HepG2 (cell line): Measurements from ENCODE around the gene MYL11. TPM values are rescaled to one million over a fixed set of nuclear protein-coding genes. Genes with fewer than 3 reads are reported as not detected.
A peak's percentile ranks its signal among the peaks of the same experiment; 100 is the strongest.

Experiments
- ARID3A ChIP-seq: IDR thresholded peaks from 2 replicates; pipeline ENCODE4 v1.6.1; 2012; ENCODE audit warnings: low read depth, low read length, improper control_type of control experiment
- ELF4 ChIP-seq: sonication (generic); formaldehyde crosslinking; IDR thresholded peaks from 2 replicates; pipeline ENCODE4 v1.5.0; 2020; ENCODE audit warnings: missing genetic modification reagents, mild to moderate bottlenecking, moderate library complexity, borderline replicate concordance
- ELK4 ChIP-seq: sonication (generic); formaldehyde crosslinking; IDR thresholded peaks from 2 replicates; pipeline ENCODE4 v1.9.0; 2021; ENCODE audit warnings: missing genetic modification reagents, borderline replicate concordance
- ESRRA ChIP-seq: sonication (generic); formaldehyde crosslinking; IDR thresholded peaks from 2 replicates; pipeline ENCODE4 v1.5.1; 2020; ENCODE audit warnings: mild to moderate bottlenecking, low read depth, missing genetic modification reagents
- FOXJ3 ChIP-seq: sonication (generic); formaldehyde crosslinking; IDR thresholded peaks from 2 replicates; pipeline ENCODE4 v1.4.0; 2020; ENCODE audit warnings: missing genetic modification reagents, mild to moderate bottlenecking, borderline replicate concordance
- GTF3A ChIP-seq: sonication (generic); formaldehyde crosslinking; conservative IDR thresholded peaks from 2 replicates; pipeline ENCODE4 v1.4.0; 2020; ENCODE audit warnings: mild to moderate bottlenecking, missing genetic modification reagents
- MEIS2 ChIP-seq: sonication (generic); formaldehyde crosslinking; IDR thresholded peaks from 2 replicates; pipeline ENCODE4 v1.9.0; 2021; ENCODE audit warnings: mild to moderate bottlenecking, missing genetic modification reagents
- RBM39 ChIP-seq: fragments of 200-400 bp; formaldehyde crosslinking; IDR thresholded peaks from one replicate; pipeline ENCODE4 v1.6.1; 2018; ENCODE audit warnings: antibody characterized with exemption, mild to moderate bottlenecking, low read depth, low read length; ENCODE audit not compliant: poor library complexity, severe bottlenecking
- XBP1 ChIP-seq: sonication (generic); formaldehyde crosslinking; IDR thresholded peaks from 2 replicates; pipeline ENCODE4 v1.5.0; 2020; ENCODE audit warnings: missing genetic modification reagents
- ZBTB25 ChIP-seq: IDR thresholded peaks from 2 replicates; pipeline ENCODE4 v1.6.1; 2018; ENCODE audit warnings: missing genetic modification reagents
- ZFY ChIP-seq: sonication (generic); formaldehyde crosslinking; IDR thresholded peaks from 2 replicates; pipeline ENCODE4 v1.4.0; 2020; ENCODE audit warnings: missing genetic modification reagents
- ZNF34 ChIP-seq: sonication (generic); formaldehyde crosslinking; IDR thresholded peaks from 2 replicates; pipeline ENCODE4 v1.4.0; 2020; ENCODE audit warnings: mild to moderate bottlenecking, missing genetic modification reagents, borderline replicate concordance
- ZNF430 ChIP-seq: sonication (generic); formaldehyde crosslinking; IDR thresholded peaks from 2 replicates; pipeline ENCODE4 v1.9.0; 2021; ENCODE audit warnings: mild to moderate bottlenecking, missing genetic modification reagents
- ZNF674 ChIP-seq: sonication (generic); formaldehyde crosslinking; IDR thresholded peaks from 2 replicates; pipeline ENCODE4 v1.5.0; 2020; ENCODE audit warnings: low read depth, mild to moderate bottlenecking, missing genetic modification reagents
- ZNF746 ChIP-seq: sonication (generic); formaldehyde crosslinking; IDR thresholded peaks from 2 replicates; pipeline ENCODE4 v1.8.0; 2022; ENCODE audit warnings: mild to moderate bottlenecking, missing genetic modification reagents
- polyA plus RNA-seq, 8 experiments: library from polyadenylated mRNA; depleted of rRNA in 3 of 8; stranded (reverse) in 7 of 8; unstranded in 1 of 8; fragments of >200 nt; fragmentation: Illumina TruSeq in 4 of 8; extraction: Trizol in 4 of 8; gene quantifications; 2 replicates each; pipeline versions ENCODE4 v1.2.1 to v1.2.3, GENCODE V29; 2011 to 2016; ENCODE audit warnings: low read depth in 4 of 8, missing spikeins in 1 of 8, mixed read lengths in 1 of 8; ENCODE audit not compliant: insufficient read depth in 1 of 8
- total RNA-seq, 5 experiments: library from RNA; depleted of rRNA; stranded (reverse); fragments of >200 nt; fragmentation: Illumina TruSeq; extraction: Trizol; gene quantifications; 2 replicates each; pipeline ENCODE4 v1.2.3, GENCODE V29; 2016; ENCODE audit warnings: low read depth in 1 of 5
- TF ChIP-seq, protein P1 (sequence below): sonication (generic); formaldehyde crosslinking; IDR thresholded peaks from 2 replicates; pipeline ENCODE4 v1.4.0; 2020; ENCODE audit warnings: missing genetic modification reagents
- TF ChIP-seq, protein P2 (sequence below): sonication (generic); formaldehyde crosslinking; conservative IDR thresholded peaks from 2 replicates; pipeline ENCODE4 v1.4.0; 2020; ENCODE audit warnings: missing genetic modification reagents

The MYL11 gene
- total and polyA plus RNA-seq, 2 of the 13 experiments (the other 11 are each of a cell fraction or from before 2014, with no cell fraction given): not detected

DNA sequence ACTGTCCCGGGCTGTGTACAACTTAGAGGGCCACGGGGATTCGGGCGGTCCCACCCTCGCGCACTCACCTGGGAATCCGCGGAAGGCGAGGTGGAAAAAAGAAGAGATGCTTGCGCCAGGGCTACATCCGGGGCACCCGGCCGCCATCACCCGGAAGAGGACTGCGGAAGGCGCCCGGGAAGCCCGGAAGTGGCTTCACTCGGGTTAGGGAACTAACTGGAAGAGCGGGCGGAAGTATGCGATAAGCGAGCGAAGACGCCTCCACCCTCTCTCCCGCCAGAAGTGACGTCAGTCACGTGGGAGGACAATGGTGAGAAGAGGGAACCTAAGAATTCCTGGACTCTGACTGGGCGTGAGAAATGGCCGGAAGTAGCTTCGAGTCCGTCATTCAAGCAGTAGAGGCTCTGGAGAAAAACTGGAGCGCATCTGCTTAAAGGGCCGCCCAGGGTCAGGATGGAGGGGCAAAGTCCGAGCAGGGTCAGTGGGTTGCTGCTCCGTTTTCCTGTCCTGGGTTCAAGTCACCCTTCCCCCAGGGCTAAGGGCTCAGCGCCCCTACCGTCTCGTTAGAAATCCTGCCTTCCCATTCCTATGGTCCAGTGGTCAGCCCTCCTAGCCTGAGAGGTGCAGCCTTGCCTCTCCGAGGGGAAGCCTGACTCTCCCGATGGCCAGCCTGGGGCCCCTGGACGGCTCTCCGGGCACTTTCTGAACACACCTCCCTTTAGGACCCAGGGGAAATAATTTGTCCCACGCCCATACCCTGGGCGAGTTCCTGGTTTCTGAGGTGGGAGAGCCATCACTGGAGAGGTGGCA is 19.3 kb upstream of the MYL11 start, which contains the start of gene CD2BP2 (continued):
- peak; percentile 96; the same call in 1 of the 2 replicates for TF ChIP-seq ZNF674 (CRISPR knock-in tag)
- TF ChIP-seq, protein P1, sequence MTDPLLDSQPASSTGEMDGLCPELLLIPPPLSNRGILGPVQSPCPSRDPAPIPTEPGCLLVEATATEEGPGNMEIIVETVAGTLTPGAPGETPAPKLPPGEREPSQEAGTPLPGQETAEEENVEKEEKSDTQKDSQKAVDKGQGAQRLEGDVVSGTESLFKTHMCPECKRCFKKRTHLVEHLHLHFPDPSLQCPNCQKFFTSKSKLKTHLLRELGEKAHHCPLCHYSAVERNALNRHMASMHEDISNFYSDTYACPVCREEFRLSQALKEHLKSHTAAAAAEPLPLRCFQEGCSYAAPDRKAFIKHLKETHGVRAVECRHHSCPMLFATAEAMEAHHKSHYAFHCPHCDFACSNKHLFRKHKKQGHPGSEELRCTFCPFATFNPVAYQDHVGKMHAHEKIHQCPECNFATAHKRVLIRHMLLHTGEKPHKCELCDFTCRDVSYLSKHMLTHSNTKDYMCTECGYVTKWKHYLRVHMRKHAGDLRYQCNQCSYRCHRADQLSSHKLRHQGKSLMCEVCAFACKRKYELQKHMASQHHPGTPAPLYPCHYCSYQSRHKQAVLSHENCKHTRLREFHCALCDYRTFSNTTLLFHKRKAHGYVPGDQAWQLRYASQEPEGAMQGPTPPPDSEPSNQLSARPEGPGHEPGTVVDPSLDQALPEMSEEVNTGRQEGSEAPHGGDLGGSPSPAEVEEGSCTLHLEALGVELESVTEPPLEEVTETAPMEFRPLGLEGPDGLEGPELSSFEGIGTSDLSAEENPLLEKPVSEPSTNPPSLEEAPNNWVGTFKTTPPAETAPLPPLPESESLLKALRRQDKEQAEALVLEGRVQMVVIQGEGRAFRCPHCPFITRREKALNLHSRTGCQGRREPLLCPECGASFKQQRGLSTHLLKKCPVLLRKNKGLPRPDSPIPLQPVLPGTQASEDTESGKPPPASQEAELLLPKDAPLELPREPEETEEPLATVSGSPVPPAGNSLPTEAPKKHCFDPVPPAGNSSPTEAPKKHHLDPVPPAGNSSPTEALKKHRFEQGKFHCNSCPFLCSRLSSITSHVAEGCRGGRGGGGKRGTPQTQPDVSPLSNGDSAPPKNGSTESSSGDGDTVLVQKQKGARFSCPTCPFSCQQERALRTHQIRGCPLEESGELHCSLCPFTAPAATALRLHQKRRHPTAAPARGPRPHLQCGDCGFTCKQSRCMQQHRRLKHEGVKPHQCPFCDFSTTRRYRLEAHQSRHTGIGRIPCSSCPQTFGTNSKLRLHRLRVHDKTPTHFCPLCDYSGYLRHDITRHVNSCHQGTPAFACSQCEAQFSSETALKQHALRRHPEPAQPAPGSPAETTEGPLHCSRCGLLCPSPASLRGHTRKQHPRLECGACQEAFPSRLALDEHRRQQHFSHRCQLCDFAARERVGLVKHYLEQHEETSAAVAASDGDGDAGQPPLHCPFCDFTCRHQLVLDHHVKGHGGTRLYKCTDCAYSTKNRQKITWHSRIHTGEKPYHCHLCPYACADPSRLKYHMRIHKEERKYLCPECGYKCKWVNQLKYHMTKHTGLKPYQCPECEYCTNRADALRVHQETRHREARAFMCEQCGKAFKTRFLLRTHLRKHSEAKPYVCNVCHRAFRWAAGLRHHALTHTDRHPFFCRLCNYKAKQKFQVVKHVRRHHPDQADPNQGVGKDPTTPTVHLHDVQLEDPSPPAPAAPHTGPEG (CRISPR knock-in tag): no peak; the same call in none of the 2 replicates
- peak; percentile 78 for TF ChIP-seq ZNF430 (CRISPR knock-in tag)
- peak; percentile 84; the same call in 1 of the 2 replicates for TF ChIP-seq ZBTB25 (CRISPR knock-in tag)
- TF ChIP-seq, protein P2, sequence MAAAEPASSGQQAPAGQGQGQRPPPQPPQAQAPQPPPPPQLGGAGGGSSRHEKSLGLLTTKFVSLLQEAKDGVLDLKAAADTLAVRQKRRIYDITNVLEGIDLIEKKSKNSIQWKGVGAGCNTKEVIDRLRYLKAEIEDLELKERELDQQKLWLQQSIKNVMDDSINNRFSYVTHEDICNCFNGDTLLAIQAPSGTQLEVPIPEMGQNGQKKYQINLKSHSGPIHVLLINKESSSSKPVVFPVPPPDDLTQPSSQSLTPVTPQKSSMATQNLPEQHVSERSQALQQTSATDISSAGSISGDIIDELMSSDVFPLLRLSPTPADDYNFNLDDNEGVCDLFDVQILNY: 0 out of 2 replicates have a peak, but pooled peaks have one; percentile 23
- peak; percentile 92 for TF ChIP-seq ZNF34 (CRISPR knock-in tag)
- TF ChIP-seq ELK4 (CRISPR knock-in tag): 0 out of 2 replicates have a peak, but pooled peaks have one; percentile 41
- peak; percentile 74 for TF ChIP-seq ESRRA (CRISPR knock-in tag)
- peak; percentile 81 for TF ChIP-seq ZFY (CRISPR knock-in tag)
- peak; percentile 100 for TF ChIP-seq ELF4 (CRISPR knock-in tag)
- 0 out of 2 replicates have a peak, but pooled peaks have one; percentile 13 for TF ChIP-seq XBP1
- TF ChIP-seq RBM39: peak; percentile 89
- peak; percentile 12; the same call in 1 of the 2 replicates for TF ChIP-seq FOXJ3 (CRISPR knock-in tag)
- TF ChIP-seq ZNF746 (CRISPR knock-in tag): no peak; the same call in 1 of the 2 replicates
- TF ChIP-seq GTF3A: no peak
- TF ChIP-seq MEIS2 (CRISPR knock-in tag): 0 out of 2 replicates have a peak, but pooled peaks have one; percentile 80
- no peak for TF ChIP-seq ARID3A
